NCI-H774 (cell line): Measurements from ENCODE around the gene KIRREL2.
A peak's percentile ranks its signal among the peaks of the same experiment; 100 is the strongest.

Experiments used
- DNase-seq: peaks from one replicate; lab custom pipeline; 2025; lab: John Stamatoyannopoulos, UW

The KIRREL2 gene

DNA sequence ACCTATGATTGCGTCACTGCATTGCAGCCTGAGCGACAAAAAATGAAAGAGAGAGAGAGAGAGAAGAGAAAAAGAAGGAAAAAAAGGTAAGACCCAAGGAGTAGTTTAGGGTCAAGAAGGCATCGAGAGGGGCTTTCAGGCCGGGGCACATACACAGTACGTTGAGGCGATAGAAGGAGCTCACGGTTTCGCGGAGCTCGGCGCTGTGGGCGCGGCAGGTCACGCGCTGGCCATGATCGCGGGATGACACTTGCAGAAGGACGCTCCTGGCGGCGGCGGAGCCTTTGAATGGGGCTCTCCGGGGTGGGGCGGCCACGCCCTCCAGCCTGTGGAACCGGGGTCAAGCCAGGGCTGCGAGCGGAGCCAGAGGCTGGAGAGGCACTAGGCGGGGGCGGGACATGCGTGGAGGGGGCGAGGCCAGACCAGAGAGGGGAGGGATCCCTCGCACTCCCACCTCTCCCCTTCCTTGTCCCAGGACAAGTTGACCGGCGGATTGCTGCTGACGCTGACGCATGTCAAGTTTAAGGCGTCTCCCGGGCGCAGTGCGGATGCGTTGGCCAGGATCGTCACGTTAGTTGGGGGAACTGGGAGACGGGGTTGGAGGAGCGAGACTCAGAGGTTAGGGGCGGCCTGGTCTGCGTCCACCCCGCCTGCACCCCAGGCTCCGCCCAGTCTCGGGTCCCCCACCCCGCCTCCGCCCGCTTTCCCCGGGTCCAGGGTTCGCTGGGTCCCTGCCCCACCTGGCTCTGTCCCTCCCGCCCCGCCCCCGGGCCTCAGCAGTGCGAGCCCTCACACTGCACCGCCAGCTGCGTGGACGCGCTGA, 11.3 kb upstream of the KIRREL2 start:
- no peak for DNase-seq

- DNase-seq: peak; percentile 23
Measured at GRCh38 chr19:35846038-35846668, 10.6 kb upstream of the KIRREL2 start.

- no peak for DNase-seq
Measured at GRCh38 chr19:35847911-35848310, 8.8 kb upstream of the KIRREL2 start.

DNA sequence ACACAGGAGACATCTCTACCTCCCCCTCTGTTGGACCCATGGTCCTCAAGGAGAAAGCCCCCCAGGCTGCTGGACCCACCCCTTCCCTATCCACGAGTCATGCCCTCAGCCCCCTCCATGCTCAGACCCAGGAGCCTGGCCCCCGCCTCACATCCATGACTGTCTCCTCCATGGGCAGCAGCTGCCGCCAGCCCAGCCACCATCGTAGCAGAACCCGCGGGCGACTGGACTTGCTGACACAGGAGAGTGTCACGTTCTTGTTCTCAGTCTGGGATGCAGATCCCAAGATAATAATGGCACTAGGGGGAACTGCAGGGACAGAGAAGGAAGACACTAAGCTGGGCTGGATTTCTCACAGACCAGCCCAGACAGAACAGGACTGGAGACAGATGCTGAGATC, 8.2 kb upstream of the KIRREL2 start:
- DNase-seq: no peak

GRCh38 chr19:35848919-35849505, 7.7 kb upstream of the KIRREL2 start:
- DNase-seq: no peak

DNA sequence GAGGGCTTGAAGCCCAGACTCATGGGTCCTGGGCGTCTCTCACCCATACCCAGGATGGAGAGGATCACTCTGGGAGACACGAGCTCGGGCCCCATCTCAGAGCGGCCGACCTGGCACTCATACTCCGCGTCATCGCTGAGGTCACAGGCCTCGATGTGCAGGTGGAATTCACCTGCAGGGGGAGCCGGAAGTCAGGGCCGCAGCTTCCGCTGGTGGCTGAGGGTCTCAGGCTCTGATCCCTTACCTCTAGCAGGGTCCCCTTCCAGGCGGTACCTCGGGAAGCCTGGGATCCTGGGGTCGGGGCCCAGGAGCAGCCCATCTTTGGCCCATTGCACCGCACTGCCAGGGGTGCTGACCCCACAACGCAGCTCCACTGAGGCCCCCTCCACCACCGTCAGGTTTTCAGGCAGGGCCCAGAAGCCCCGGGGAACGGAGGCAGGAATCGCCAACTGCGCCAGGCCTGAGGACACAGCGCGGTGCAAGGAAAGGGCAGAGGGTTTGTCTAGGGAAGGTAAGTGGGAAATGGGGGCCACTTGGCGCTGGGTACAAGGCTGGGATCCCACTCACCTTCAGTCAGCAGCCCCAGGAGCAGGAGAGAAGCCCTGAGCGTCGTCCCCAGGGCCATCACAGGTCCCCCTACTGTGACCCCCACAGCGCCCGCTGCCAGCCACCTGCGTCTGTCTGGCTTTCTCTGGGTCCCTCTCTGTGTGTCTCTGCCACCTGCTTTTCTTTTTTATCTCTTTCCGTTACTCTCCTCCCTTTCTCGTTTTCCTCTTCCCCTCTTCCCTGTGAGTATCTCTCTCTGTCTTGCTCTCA, 5.3 kb upstream of the KIRREL2 start:
- no peak for DNase-seq

DNA sequence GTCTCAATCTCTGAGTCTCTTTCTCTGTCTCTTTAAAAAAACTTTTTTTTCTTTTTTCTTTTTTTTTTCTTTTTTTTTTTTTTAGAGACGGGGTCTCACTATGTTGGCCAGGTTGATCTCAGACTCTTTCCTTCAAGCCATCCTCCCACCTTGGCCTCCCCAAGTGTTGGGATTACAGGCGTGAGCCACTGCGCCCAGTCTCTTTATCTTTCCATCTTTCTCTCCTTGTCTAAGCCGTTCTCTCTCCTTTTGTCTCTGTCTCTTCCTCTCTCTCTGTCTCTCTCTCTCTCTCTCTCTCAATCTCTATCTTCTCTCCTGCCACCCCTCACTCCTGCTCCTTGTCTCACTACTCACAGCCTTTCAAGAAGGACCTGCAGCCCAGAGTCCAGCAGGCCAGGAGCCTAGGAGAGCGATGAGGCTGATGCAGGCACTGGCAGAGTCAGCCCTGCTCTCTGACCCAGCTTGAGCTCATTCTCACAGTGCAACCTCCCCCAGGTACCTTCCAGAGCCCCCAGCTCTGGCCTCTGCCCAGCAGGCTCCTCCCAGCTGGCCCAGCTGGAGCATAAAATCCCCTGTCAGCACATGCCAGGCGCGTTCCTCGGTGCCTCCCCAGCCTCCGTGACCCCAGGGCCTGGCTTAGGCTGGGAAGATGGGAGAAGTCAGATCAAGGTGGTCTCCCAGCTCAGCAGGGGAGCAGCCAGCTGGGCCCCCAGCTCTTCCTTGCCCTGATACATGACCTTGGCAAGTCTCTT, 4.5 kb upstream of the KIRREL2 start, which contains the start of gene NPHS1:
Gene NPHS1 (minus strand): TSS at position 476 of the 752 bp plus-strand sequence. CDS start 667 bp downstream, outside the sequence.
- no peak for DNase-seq

GRCh38 chr19:35853038-35853756, 3.5 kb upstream of the KIRREL2 start:
- no peak for DNase-seq

- no peak for DNase-seq
Measured at GRCh38 chr19:35858311-35858710, 1.6 kb downstream of the KIRREL2 start.

GRCh38 chr19:35859414-35859813, 2.7 kb downstream of the KIRREL2 start:
- no peak for DNase-seq

DNA sequence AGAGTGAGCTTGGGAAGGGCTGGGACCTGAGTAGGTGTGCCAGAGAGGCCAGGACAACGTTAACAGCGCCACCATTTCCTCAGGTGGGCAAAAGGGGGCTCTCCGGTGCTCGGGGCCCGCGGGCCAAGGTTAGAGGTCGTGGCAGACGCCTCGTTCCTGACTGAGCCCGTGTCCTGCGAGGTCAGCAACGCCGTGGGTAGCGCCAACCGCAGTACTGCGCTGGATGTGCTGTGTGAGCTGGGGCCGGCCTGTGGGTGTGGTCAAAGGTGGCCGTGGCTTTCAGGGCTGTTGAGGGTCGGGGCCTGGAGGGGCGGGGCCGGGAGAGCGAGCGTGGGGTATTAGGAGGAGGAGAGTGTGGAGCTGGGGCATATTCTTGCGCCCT, 3.7 kb downstream of the KIRREL2 start:
- DNase-seq: no peak

DNA sequence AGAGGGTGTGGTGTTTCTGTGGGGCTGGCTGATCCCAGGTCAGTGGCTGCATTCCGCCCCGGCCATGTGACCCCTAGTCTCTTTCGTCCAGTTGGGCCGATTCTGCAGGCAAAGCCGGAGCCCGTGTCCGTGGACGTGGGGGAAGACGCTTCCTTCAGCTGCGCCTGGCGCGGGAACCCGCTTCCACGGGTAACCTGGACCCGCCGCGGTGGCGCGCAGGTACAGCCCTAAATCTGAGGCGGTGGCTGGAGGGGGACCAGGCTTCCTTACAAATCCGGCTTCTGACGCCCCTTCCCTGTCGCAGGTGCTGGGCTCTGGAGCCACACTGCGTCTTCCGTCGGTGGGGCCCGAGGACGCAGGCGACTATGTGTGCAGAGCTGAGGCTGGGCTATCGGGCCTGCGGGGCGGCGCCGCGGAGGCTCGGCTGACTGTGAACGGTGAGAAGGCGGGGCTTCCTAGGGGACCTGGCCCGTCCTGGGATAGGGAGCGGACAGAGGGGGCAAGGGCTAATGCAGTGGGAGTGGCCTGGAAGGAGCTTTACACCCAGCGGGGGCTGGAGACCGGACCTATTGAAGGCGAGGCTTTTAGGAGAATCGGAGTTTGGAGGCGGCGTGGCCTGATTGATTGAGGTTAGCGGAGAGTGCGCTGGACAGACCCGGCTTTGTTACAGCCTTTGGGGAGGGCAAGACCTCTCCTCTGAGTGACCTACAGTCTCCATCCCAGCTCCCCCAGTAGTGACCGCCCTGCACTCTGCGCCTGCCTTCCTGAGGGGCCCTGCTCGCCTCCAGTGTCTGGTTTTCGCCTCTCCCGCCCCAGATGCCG, 4.3 kb downstream of the KIRREL2 start:
- no peak for DNase-seq

- DNase-seq: no peak
Measured at GRCh38 chr19:35861640-35862160, 5.0 kb downstream of the KIRREL2 start.

DNA sequence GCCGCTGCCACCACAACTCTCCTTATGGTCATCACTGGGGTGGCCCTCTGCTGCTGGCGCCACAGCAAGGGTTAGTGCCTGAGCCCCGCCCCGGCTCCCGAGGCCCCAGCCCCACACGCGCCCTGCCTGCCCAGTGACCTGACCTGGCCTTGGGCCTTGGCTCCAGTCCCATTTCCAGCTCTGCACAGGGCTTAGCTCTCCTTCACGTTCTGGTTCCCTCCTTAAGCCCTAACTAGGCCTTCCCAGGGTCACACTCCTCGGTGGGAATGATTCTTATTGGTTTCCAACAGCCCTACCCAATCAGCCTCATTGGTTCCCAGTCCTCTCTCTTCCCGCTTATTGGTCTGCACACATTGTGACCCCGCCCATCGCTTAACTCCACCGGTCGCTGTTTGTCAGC, 5.8 kb downstream of the KIRREL2 start:
- DNase-seq: no peak

GRCh38 chr19:35863018-35863417, 6.3 kb downstream of the KIRREL2 start:
- no peak for DNase-seq

GRCh38 chr19:35868172-35868822, 11.6 kb downstream of the KIRREL2 start, which contains the start of gene APLP1:
Gene APLP1 (plus strand): TSS chr19:35868574. CDS start chr19:35868637, 63 bp downstream.
- peak; percentile 57 for DNase-seq

DNA sequence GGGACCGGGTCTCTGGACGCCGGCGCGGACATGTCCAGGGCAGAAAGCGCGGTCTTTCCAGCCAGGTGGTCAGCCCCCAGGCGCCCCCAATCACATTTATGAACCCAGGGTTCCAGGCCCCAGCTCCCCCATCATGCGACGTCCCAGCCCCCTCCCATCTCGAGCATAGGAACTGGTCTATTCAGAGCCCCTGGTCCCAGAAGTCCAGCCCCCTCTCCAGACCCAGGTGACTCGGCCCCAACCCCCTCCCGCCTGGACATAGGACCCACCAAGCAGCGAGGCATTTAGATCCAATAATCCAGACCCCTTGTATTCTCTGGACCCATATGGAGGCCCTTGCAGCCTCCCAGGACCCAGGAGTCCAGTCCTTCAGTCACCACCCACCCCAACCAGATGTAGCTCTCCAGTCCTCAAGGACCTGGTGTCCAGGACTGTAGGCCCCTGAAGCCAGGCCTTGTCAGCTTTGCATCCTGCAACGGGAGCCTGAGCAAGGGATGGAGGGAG, 12.2 kb downstream of the KIRREL2 start:
- DNase-seq: no peak

DNA sequence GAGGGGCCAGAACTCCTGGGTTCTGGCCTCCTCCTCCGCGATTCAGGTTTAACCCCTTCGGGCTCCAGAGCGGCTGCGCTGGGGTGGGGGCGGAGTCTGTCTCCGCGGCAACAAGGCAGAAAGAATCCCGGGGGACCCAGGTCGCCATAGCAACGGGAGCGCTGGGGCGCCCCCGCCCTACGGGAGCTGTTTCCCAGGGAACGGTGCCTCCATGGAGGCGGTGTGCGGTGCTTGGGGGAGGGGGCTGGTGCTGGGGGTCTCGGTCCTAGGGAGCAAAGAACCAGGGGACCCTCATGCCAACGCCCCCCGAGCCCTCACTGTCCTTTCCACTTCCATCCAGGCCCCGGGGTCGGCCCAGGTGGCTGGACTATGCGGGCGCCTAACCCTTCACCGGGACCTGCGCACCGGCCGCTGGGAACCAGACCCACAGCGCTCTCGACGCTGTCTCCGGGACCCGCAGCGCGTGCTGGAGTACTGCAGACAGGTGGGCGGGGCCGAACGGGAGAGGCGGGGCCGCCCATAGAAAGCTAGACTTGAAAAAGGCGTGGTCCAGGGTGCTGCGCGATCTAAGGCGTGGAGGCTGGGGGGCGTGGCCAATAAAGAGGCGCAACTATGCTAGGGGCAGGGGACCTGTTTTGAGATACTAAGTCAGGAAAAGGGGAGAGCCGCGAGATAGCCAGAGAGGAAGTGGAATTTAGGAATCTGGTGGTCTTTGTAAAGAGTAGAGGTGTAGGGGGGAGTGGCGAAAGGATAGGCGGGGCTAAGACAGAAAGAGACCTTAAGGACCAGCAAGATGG, 12.8 kb downstream of the KIRREL2 start:
- DNase-seq: peak; percentile 84
